HEK293T (cell line): Measurements from ENCODE around the gene TCP11X2.
"Not testable (repeated sequence)": the region's sequence is repeated elsewhere in the genome, so short reads cannot be mapped to it uniquely, and the experiment has no call there.

Experiments
- BHLHE40 ChIP-seq: fragments of 450-650 bp; IDR thresholded peaks from 2 replicates; pipeline ENCODE4 v1.6.1; 2016; ENCODE audit warnings: mild to moderate bottlenecking, moderate library complexity, borderline replicate concordance
- CTBP1 ChIP-seq: fragments of 450-650 bp; IDR thresholded peaks from 2 replicates; pipeline ENCODE4 v1.6.1; 2016; ENCODE audit warnings: borderline replicate concordance
- ELF4 ChIP-seq: fragments of 450-650 bp; IDR thresholded peaks from 2 replicates; pipeline ENCODE4 v1.6.1; 2017; ENCODE audit warnings: antibody characterized with exemption
- FOXA1 ChIP-seq: fragments of 450-650 bp; IDR thresholded peaks from 2 replicates; pipeline ENCODE4 v1.6.1; 2016; ENCODE audit warnings: mild to moderate bottlenecking
- FOXK2 ChIP-seq: fragments of 450-650 bp; IDR thresholded peaks from 2 replicates; pipeline ENCODE4 v1.6.1; 2016; ENCODE audit warnings: mild to moderate bottlenecking
- FOXM1 ChIP-seq: fragments of 450-650 bp; IDR thresholded peaks from 2 replicates; pipeline ENCODE4 v1.6.1; 2017; ENCODE audit warnings: mild to moderate bottlenecking, borderline replicate concordance
- LEF1 ChIP-seq: fragments of 450-650 bp; IDR thresholded peaks from 2 replicates; pipeline ENCODE4 v1.6.1; 2017; ENCODE audit warnings: mild to moderate bottlenecking, borderline replicate concordance
- NFRKB ChIP-seq: fragments of 450-650 bp; IDR thresholded peaks from 2 replicates; pipeline ENCODE4 v1.6.1; 2016; ENCODE audit warnings: mild to moderate bottlenecking, moderate library complexity
- SP1 ChIP-seq: fragments of 450-650 bp; IDR thresholded peaks from 2 replicates; pipeline ENCODE4 v1.6.1; 2017
- SUZ12 ChIP-seq: fragments of 450-650 bp; IDR thresholded peaks from 2 replicates; pipeline ENCODE4 v1.6.1; 2016; ENCODE audit warnings: mild to moderate bottlenecking
- TARDBP ChIP-seq: fragments of 450-650 bp; IDR thresholded peaks from 2 replicates; pipeline ENCODE4 v1.6.1; 2016
- ZNF384 ChIP-seq: fragments of 450-650 bp; IDR thresholded peaks from 2 replicates; pipeline ENCODE4 v1.6.1; 2016
- TF ChIP-seq, protein P1 (sequence below): fragments of 450-650 bp; IDR thresholded peaks from 2 replicates; pipeline ENCODE4 v1.6.1; 2016

- TF ChIP-seq BHLHE40, NFRKB, FOXK2, SUZ12, SP1, CTBP1, TARDBP, FOXA1, FOXM1, ELF4, LEF1, ZNF384: not testable (repeated sequence)
- TF ChIP-seq, protein P1, sequence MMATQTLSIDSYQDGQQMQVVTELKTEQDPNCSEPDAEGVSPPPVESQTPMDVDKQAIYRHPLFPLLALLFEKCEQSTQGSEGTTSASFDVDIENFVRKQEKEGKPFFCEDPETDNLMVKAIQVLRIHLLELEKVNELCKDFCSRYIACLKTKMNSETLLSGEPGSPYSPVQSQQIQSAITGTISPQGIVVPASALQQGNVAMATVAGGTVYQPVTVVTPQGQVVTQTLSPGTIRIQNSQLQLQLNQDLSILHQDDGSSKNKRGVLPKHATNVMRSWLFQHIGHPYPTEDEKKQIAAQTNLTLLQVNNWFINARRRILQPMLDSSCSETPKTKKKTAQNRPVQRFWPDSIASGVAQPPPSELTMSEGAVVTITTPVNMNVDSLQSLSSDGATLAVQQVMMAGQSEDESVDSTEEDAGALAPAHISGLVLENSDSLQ = not testable (repeated sequence)
Measured at GRCh38 chrX:102478765-102479164, 7.2 kb upstream of the TCP11X2 start.
